AML-193 (cell line): Measurements from ENCODE around the gene PTPRT.

Experiments
- DNase-seq, 2 experiments: peaks; one replicate each; lab custom pipeline; 2025; lab: John Stamatoyannopoulos, UW

Gene PTPRT

GRCh38 chr20:42376131-42376530 lies 813.6 kb downstream of the PTPRT start:
- no peak for DNase-seq

GRCh38 chr20:42373049-42373448 lies 816.7 kb downstream of the PTPRT start:
- DNase-seq, result no peak

- no peak for DNase-seq
Measured at GRCh38 chr20:42370075-42370474, 819.6 kb downstream of the PTPRT start.

- no peak for DNase-seq
Measured at GRCh38 chr20:42368910-42369309, 820.8 kb downstream of the PTPRT start.

GRCh38 chr20:42366626-42367025 lies 823.1 kb downstream of the PTPRT start:
- DNase-seq, result no peak

- no peak for DNase-seq
Measured at GRCh38 chr20:42364446-42364845, 825.3 kb downstream of the PTPRT start.

- DNase-seq, result no peak
Measured at GRCh38 chr20:42361402-42361970, 828.2 kb downstream of the PTPRT start.

- no peak for DNase-seq
Measured at GRCh38 chr20:42360621-42361020, 829.1 kb downstream of the PTPRT start.

- DNase-seq, result no peak
Measured at GRCh38 chr20:42359617-42360016, 830.1 kb downstream of the PTPRT start.

- no peak for DNase-seq
Measured at GRCh38 chr20:42352096-42352495, 837.6 kb downstream of the PTPRT start.

GRCh38 chr20:42350521-42350920 lies 839.2 kb downstream of the PTPRT start:
- DNase-seq, result no peak

GRCh38 chr20:42346189-42347170 lies 843.2 kb downstream of the PTPRT start:
- DNase-seq, result no peak

GRCh38 chr20:42341654-42342053 lies 848.1 kb downstream of the PTPRT start:
- DNase-seq, result no peak

GRCh38 chr20:42340368-42340767 lies 849.3 kb downstream of the PTPRT start:
- no peak for DNase-seq

- DNase-seq, result no peak
Measured at GRCh38 chr20:42338294-42339201, 851.2 kb downstream of the PTPRT start.

- no peak for DNase-seq
Measured at GRCh38 chr20:42336576-42336975, 853.1 kb downstream of the PTPRT start.

GRCh38 chr20:42319252-42320013 lies 870.3 kb downstream of the PTPRT start:
- DNase-seq, result no peak

GRCh38 chr20:42313704-42314103 lies 876.0 kb downstream of the PTPRT start:
- no peak for DNase-seq

- DNase-seq, result no peak
Measured at GRCh38 chr20:42309050-42309449, 880.7 kb downstream of the PTPRT start.

GRCh38 chr20:42308171-42308570 lies 881.5 kb downstream of the PTPRT start:
- no peak for DNase-seq

- DNase-seq, result no peak
Measured at GRCh38 chr20:42295592-42295991, 894.1 kb downstream of the PTPRT start.

- DNase-seq, result no peak
Measured at GRCh38 chr20:42294976-42295375, 894.7 kb downstream of the PTPRT start.
